ENCODE measurements around the gene LRP3.

LRP3 gene

DNA sequence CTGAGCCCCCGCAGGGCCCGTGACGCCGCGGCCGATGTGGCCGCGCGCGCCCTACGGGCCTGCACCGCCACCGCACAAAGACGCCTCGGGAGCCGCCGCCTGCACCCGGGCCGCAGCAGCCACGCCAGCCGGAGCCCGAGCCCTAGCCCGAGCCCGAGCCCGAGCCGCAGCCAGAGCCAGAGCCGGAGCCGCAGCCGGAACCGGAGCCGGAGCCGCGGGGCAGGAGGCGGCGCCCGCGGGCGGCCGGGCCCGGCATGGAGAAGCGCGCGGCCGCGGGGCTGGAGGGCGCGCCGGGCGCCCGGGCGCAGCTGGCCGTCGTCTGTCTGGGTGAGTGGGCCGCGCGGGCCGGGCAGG lies 379 bp downstream of the LRP3 start:
- H3K4me1 ChIP-seq (ENCODE audit: control insufficient read depth, insufficient read depth, low read length, poor library complexity, severe bottlenecking): no peaks in the 10 kb centered on the region
- H3K4me3 ChIP-seq (ENCODE audit: extremely low read depth, insufficient read depth, low read length, poor library complexity, severe bottlenecking): peak overlapping the region; percentile 60
- H3K27ac ChIP-seq (ENCODE audit: low read depth, low read length, severe bottlenecking): no peak overlapping the region
- WGBS, 2 experiments (ENCODE audit: insufficient coverage in 2 of 2): 0 to 1% methylated on average over 35 to 50 of the region's 57 CpGs
- H3K9me3 ChIP-seq (ENCODE audit: control insufficient read depth, low read length): no peaks in the 10 kb centered on the region
- peaks cover 15% of the 10 kb centered on the region for H3K36me3 ChIP-seq (ENCODE audit: control insufficient read depth, insufficient read depth, low read length)

DNA sequence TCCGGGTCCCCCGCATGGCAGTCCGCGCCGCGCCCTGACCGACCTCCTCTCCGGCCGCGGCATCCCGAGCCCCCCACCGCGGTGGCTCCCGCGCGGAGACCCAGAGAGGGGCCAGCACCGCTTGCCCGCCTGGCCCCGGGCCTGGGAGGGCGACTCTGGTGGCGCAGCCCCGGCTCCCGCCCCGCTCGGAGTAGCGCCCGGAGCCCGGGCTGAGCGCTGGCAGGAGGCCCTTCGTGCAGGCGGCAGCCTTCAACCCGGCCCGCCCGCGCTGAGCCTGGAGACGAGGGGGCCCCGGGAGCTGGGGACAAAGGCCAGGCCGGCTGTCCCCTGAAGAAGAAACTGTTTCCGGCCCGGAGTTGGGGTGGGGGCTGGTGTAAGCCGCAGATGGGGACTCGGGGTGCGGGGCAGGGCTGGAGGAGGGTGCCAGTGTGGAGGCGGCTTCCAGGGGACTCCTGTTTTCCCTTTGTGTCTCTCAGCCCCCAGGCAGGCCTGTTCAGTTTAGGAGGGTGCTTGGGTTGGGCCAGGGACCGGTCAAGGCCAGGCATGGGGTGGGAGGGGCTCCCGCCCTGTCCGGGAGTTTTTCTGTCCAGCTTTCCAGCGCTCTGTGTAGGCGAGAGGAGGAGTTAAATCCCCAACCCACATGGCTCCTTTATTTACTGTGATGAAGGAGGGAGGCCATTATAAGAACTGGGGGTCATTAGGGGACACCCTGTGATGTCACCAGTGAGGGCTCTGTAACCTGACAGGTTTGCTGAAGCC lies 935 bp downstream of the LRP3 start:
- H3K9me3 ChIP-seq (ENCODE audit: control insufficient read depth, low read length): no peaks in the 10 kb centered on the region
- H3K27ac ChIP-seq (ENCODE audit: low read depth, low read length, severe bottlenecking): no peak overlapping the region
- 0 to 1% methylated on average over 28 to 35 of the region's 49 CpGs for WGBS, 2 experiments (ENCODE audit: insufficient coverage in 2 of 2)
- peak overlapping the region; percentile 60 for H3K4me3 ChIP-seq (ENCODE audit: extremely low read depth, insufficient read depth, low read length, poor library complexity, severe bottlenecking)
- H3K36me3 ChIP-seq (ENCODE audit: control insufficient read depth, insufficient read depth, low read length): peaks cover 15% of the 10 kb centered on the region
- H3K4me1 ChIP-seq (ENCODE audit: control insufficient read depth, insufficient read depth, low read length, poor library complexity, severe bottlenecking): no peaks in the 10 kb centered on the region

DNA sequence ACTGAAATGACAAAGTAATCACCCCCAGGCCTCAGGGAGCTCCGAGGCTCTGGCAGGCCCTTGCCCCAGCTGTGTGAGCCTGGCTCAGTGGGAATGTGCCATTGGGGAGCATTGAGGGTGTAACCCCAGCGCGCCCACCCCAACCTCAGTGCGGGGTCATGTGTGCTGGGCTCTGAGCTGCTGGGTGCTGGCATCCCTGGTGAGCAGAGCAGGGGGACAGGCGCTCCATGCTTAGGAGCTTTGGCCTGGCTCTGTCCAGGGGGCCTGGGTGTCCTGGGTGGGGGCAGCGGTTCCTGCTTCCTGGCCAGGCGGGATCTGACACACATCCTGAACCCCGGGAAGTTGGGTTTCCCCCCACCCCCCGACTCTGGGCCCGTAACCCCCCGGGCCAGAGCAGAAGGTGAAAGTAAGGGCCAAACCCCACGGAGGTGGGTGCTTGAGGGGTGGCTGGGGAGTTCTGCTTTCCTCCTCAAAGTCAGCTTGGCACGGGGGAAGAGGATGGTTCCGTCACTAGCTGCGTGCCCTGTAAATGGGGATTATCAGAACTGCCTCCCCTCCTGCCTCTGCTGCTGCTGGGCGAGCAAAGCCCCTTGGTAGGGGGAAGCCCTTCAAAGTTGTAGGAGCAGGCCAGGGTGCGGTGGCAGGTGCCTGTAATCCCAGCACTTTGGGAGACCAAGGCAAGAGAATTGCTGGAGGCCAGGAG lies 1.7 kb downstream of the LRP3 start:
- 87 to 92% methylated on average over 7 to 12 of the region's 17 CpGs for WGBS, 2 experiments (ENCODE audit: insufficient coverage in 2 of 2)
- no peaks in the 10 kb centered on the region for H3K9me3 ChIP-seq (ENCODE audit: control insufficient read depth, low read length)
- peak overlapping the region; percentile 60 for H3K4me3 ChIP-seq (ENCODE audit: extremely low read depth, insufficient read depth, low read length, poor library complexity, severe bottlenecking)
- no peaks in the 10 kb centered on the region for H3K4me1 ChIP-seq (ENCODE audit: control insufficient read depth, insufficient read depth, low read length, poor library complexity, severe bottlenecking)
- H3K27ac ChIP-seq (ENCODE audit: low read depth, low read length, severe bottlenecking): no peak overlapping the region
- H3K36me3 ChIP-seq (ENCODE audit: control insufficient read depth, insufficient read depth, low read length): peaks cover 15% of the 10 kb centered on the region

DNA sequence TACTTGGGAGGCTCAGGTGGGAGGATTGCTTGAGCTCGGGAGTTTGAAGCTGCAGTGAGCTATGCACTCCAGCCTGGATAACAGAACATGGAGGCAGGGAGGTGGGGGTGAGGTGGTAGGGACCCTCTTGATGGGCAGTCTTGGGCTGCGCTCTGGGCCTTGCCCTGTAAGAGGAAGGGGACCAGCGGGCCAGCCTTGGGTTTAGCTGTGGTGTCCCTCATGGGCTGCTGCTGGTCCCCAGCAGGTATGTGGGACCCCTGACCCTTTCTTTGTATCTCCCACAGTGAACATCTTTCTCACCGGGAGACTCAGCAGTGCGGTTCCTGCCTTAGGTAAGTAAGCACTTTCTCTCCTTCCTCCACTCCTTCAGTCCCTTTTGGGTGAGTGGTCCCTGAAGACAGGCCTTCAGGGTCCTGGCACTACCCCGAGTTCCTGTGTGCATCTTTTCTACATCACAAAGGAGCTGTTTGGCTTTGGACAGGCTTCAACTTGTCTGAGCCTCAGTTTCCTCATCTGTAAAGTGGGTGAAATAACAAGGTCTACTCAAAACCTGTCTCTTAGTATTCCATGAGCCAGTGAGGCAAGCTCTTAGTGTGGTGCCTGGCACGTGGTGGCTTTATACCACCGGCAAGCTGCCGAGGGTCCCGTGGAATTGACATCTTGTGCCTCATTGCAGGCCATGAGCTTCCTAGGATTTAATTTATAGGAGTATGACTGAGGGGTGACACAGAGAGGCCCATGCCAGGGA lies 2.5 kb downstream of the LRP3 start:
- 92 to 98% methylated on average over 9 of the region's 10 CpGs for WGBS, 2 experiments (ENCODE audit: insufficient coverage in 2 of 2)
- no peak overlapping the region for H3K4me3 ChIP-seq (ENCODE audit: extremely low read depth, insufficient read depth, low read length, poor library complexity, severe bottlenecking)
- H3K36me3 ChIP-seq (ENCODE audit: control insufficient read depth, insufficient read depth, low read length): peaks cover 15% of the 10 kb centered on the region
- H3K4me1 ChIP-seq (ENCODE audit: control insufficient read depth, insufficient read depth, low read length, poor library complexity, severe bottlenecking): no peaks in the 10 kb centered on the region
- no peaks in the 10 kb centered on the region for H3K9me3 ChIP-seq (ENCODE audit: control insufficient read depth, low read length)
- H3K27ac ChIP-seq (ENCODE audit: low read depth, low read length, severe bottlenecking): no peak overlapping the region

DNA sequence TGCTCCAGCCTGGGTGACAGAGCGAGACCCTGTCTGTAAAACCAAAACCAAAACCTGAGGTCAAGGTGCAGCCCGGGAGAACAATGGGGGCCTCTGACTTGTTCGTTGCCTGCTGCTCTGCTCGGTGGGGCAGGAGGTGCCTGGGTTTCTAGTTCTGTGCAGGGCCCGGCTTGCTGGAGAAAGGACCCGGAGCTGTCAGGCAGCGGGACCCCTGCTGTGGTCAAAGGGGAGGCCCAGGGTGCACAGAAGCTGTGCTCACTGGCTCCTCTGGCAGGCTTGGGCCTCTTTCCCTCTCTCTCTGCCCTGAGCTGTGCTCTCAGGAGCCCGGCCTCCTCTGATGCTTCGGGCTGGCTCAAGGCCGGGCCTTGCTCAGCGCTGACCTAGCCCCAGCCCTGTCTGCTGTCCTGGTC lies 3.5 kb downstream of the LRP3 start:
- H3K36me3 ChIP-seq (ENCODE audit: control insufficient read depth, insufficient read depth, low read length): peaks cover 18% of the 10 kb centered on the region
- no peaks in the 10 kb centered on the region for H3K4me1 ChIP-seq (ENCODE audit: control insufficient read depth, insufficient read depth, low read length, poor library complexity, severe bottlenecking)
- H3K9me3 ChIP-seq (ENCODE audit: control insufficient read depth, low read length): no peaks in the 10 kb centered on the region
- H3K27ac ChIP-seq (ENCODE audit: low read depth, low read length, severe bottlenecking): no peak overlapping the region
- 92 to 95% methylated on average over 8 to 9 of the region's 11 CpGs for WGBS, 2 experiments (ENCODE audit: insufficient coverage in 2 of 2)
- H3K4me3 ChIP-seq (ENCODE audit: extremely low read depth, insufficient read depth, low read length, poor library complexity, severe bottlenecking): no peak overlapping the region

DNA sequence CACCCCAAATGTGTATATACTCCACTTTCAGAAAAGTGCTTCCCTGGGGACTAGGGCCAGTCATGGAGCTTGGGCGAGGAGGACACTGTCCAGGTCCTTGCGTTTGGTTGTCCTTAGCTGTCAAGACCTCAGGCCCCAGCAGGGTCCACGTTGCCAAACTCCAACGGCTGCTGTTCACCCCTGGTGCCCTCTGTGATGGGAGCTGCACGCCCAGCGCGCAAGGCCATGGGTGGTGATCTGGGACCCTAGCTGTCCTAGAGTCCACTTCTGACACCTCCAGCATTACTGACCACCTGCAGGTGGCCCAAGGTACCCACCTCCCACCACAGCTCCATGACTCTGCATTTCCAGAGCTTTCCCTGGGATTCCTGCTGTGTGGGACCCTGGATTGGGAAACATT lies 4.0 kb downstream of the LRP3 start:
- WGBS, 2 experiments (ENCODE audit: insufficient coverage in 2 of 2): 88 to 97% methylated on average over 6 to 7 of the region's 7 CpGs

DNA sequence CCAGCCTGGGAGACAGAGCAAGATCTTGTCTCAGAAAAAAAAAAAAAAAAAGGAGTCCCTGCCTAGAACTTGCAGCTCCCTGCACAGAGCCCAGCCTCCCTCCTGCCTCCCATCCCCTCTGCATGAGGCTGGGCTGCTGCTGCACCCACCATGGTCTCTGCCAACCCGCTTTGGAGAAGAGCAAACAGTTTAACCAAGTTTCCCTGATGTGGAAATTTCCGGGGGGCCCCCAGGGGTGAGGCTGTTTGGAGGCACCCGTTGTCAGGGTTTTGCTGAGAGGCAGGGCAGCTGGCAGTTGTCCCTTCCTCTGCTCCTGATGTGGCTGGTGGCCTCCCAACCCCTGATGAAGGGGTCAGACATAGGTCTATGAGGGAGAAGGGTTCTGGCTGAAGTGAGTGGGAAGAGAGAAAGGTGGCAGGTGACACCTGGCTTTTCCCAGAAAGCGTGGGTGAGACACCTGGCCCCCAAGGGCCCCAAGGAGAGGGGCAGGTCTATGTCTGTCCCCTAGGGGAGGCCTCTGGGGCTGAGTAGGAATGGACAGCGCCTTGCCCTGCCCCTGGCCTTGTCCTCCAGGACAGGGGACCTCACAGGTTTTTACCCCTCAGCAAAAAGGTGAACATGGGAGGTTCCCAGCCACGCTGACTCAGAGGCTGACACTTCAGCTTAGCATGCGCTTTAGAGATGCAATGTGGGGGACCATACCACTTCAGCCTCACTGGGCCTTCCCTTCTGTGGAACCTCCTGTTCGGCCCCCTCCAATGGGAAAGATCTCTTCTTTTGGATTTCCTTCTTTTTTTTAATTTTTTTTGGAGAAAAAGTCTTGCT lies 5.5 kb downstream of the LRP3 start:
- Histone ChIP-seq H3K4me3 (ENCODE audit: extremely low read depth, insufficient read depth, low read length, poor library complexity, severe bottlenecking) (no peak overlapping the region), H3K9me3 (ENCODE audit: control insufficient read depth, low read length) (no peaks in the 10 kb centered on the region), H3K36me3 (ENCODE audit: control insufficient read depth, insufficient read depth, low read length) (peaks cover 28% of the 10 kb centered on the region), H3K27ac (ENCODE audit: low read depth, low read length, severe bottlenecking) (no peak overlapping the region), H3K4me1 (ENCODE audit: control insufficient read depth, insufficient read depth, low read length, poor library complexity, severe bottlenecking) (no peaks in the 10 kb centered on the region)
- 79 to 93% methylated on average over 6 to 8 of the region's 8 CpGs for WGBS, 2 experiments (ENCODE audit: insufficient coverage in 2 of 2)

More for the DNA sequence above, 4.0 kb downstream of the LRP3 start:
- Histone ChIP-seq H3K9me3 (ENCODE audit: control insufficient read depth, low read length) (no peaks in the 10 kb centered on the region), H3K36me3 (ENCODE audit: control insufficient read depth, insufficient read depth, low read length) (peaks cover 18% of the 10 kb centered on the region), H3K27ac (ENCODE audit: low read depth, low read length, severe bottlenecking) (no peak overlapping the region), H3K4me3 (ENCODE audit: extremely low read depth, insufficient read depth, low read length, poor library complexity, severe bottlenecking) (no peak overlapping the region), H3K4me1 (ENCODE audit: control insufficient read depth, insufficient read depth, low read length, poor library complexity, severe bottlenecking) (no peaks in the 10 kb centered on the region)

DNA sequence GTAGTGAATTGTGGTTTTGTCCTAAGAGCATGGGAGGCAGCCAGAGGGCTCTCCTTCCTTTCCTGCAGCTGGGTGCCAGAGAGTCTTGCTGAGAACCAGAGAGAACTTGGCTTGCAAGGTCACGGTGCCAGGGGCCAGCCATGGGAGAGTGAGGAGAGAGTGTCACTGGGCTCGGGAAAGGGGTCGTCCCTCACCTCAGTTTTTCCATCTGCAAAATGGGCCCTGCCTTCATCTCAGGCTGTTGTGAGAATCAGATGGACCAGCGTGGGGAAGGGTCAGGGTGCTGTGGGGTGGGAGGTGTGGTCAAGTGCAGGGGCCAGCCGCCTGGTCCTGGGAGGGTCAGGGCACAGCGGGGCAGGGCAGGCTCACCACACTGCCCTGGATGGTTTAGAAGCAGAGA lies 7.3 kb downstream of the LRP3 start:
- Histone ChIP-seq H3K27ac (ENCODE audit: low read depth, low read length, severe bottlenecking) (no peak overlapping the region), H3K4me3 (ENCODE audit: extremely low read depth, insufficient read depth, low read length, poor library complexity, severe bottlenecking) (no peak overlapping the region), H3K4me1 (ENCODE audit: control insufficient read depth, insufficient read depth, low read length, poor library complexity, severe bottlenecking) (no peaks in the 10 kb centered on the region), H3K36me3 (ENCODE audit: control insufficient read depth, insufficient read depth, low read length) (peaks cover 28% of the 10 kb centered on the region), H3K9me3 (ENCODE audit: control insufficient read depth, low read length) (no peaks in the 10 kb centered on the region)
- 78 to 95% methylated on average over 3 to 6 of the region's 6 CpGs for WGBS, 2 experiments (ENCODE audit: insufficient coverage in 2 of 2)

DNA sequence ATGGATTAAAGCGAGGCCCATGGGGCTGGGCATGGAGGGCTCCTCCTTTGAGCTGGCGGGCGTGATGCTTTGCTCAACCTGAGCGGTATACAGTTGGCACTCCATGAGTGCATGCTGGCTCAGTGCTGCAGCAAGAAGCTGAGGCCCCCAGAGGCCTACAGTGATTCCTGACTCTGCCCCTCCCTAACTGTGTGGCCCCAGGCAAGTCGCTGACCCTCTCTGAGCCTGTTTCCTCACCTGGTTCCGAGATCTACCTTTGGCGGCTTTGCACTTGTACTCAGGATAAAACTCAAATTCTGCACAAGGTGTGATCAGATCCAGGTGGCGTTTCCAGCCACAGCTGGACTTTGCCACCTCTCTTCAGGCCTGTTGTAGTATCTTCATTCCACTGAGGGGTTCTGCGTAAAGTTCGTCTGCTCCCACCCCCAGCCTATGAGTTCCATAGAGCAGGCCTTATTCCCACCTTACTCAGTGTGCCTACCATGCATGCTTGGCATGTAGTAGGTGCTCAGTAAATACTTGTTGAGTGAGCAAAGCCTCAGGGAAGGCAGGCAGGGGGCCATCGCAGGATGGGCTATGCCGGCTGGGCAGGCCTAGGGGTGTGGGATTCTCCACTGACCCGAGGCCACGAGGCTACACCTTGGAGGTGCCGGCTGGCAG lies 7.9 kb downstream of the LRP3 start:
- Histone ChIP-seq H3K9me3 (ENCODE audit: control insufficient read depth, low read length) (no peaks in the 10 kb centered on the region), H3K36me3 (ENCODE audit: control insufficient read depth, insufficient read depth, low read length) (peaks cover 24% of the 10 kb centered on the region), H3K4me3 (ENCODE audit: extremely low read depth, insufficient read depth, low read length, poor library complexity, severe bottlenecking) (no peak overlapping the region), H3K27ac (ENCODE audit: low read depth, low read length, severe bottlenecking) (no peak overlapping the region), H3K4me1 (ENCODE audit: control insufficient read depth, insufficient read depth, low read length, poor library complexity, severe bottlenecking) (no peaks in the 10 kb centered on the region)
- WGBS, 2 experiments (ENCODE audit: insufficient coverage in 2 of 2): 92 to 96% methylated on average over 13 of the region's 15 CpGs

Data from mesodermal cell (in vitro differentiated cells).